D341Med (cell line): ENCODE data around the gene C9orf43.

Experiments used
- DNase-seq: peaks from one replicate; pipeline ENCODE4 v3.0.0; 2012; ENCODE audit warnings: low spot score

The C9orf43 gene

DNA sequence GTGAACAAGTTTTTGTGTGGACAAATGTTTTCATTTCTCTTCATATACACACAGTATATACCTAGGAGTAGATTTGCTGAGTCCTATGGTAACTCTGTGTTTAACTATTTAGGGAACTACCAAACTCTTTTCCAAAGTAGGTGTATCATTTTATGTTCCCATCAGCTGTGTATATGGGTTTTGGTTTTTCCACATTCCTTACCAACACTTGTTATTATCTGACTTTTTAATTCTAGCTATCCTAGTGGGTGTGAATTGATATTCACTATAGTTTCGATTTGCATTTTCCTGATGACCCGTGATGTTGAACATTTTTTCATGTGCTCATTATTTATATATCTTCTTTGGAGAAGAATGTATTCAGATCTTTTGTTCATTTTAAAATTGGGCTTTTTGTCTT, 56.6 kb downstream of the C9orf43 start:
- DNase-seq, result no peak

DNA sequence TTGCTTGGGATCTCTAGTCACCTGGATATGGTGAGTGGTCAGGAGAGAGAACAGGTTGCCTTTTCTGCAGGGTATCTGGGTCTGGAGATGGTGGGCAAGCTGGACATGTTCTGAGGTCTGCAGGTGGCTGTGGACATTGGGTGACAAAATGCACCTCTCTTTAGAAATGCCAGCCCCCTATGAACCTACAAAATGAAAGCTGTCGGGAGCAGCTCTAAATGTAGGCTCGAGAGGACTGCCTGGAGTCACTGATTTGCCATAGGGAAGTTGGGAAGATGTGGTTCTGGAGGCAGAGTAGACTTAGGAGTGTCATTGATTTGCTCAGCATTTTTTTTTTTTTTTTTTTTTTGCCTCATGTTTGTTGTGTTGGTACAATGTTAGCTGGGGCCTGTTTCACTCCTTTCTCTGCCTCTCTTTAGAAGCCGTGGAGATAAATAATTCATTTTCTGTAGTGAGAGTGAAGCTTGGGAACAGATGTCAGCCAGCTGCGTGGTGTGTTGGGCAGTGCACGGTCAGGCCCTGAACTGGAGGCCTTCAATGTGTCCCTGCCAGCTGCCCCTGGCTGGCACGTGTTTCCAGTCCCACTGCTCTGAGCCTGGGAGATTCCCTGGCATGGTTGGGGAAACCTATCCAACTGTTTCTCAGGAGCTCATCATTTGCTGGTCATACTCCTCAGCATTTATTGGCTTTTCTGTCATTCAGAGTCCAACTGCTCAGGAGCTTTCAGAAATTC, 58.3 kb downstream of the C9orf43 start:
- DNase-seq, result no peak

DNA sequence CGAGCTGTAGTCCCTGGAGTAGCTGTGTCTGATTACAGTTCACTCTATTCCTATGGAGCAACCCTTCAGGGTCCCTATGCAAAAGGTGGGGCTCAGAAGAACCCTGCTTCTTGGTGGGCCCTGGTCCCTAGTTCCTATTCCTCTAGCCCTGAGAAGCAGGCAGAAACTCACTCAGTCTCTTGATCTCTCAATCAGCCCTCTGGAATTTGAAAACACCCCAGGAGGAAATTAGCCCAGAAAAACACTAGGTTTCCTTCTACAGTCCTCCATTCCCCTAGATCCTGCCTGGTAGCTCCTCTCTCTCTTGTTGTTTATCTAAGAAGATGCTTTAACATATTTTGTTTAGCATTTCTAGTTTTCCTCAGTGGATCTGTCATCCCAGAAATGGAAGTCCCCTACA, 60.6 kb downstream of the C9orf43 start:
- no peak for DNase-seq

DNA sequence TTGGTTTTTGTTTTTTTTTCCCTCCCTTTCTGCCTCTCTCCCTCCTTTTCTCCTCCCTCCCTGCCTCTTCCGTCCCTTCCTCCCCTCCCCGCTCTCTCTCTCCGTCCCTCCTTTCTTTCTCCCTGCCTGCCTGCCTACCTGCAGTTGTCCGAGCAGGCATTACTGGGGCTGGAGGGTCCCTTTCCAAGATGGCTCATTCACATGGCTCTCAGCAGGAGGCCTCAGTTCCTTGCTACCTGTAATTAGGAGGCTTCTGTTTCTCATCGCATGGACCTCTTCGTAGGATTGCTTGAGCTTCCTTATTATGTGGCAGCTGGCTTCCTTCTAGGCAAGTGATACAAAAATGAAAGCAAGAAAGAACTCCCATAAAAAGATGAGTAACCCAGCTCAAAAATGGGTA, 61.0 kb downstream of the C9orf43 start:
- DNase-seq, result no peak

DNA sequence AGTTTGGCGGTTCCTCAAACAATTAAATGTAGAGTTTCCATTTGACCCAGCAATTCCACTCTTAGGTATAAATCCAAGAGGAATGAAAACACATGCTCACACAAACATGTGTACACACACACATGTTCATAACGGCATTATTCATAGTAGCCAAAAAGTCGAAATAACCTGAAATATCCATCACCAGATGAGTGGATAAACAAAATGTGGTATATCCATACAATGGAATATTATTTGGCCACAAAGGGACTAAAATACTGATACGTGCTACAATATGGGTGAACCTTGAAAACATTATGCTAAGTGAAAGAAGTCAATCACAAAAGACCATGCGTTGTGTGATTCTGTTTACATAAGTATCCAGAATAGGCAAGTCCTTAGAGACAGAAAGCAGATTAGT, 61.7 kb downstream of the C9orf43 start:
- DNase-seq, result no peak

DNA sequence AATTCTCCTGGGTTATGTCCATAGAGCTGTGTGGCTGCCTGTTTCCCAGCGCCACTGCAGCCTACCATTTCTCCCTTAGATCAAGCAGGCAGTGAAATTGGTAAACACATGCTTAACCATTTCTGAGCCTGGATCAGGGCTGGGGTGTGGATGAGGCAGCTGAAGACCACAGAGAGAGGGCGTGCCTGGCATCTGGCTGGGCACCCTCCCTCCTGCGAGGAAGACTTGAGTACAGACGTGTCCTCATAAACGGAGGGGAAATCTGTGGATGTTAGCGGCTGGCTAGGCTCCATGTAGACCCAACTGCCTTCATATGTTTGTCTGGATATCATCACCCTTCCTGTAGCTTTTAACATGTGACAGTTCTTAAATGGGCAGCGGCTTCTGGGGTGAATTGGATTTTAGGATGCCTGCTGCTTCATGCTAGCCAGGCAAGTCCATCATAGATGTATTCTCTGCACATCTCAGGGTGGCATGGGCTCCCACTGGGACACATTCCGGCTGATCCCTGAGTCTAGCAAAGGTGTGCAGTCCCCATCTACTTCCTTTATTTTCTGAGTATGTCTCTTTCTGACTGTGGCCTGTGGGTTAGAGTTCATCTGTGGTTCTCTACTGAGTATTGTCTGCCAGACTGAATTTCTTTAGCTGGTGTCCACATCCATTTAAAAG, 63.9 kb downstream of the C9orf43 start:
- no peak for DNase-seq

DNA sequence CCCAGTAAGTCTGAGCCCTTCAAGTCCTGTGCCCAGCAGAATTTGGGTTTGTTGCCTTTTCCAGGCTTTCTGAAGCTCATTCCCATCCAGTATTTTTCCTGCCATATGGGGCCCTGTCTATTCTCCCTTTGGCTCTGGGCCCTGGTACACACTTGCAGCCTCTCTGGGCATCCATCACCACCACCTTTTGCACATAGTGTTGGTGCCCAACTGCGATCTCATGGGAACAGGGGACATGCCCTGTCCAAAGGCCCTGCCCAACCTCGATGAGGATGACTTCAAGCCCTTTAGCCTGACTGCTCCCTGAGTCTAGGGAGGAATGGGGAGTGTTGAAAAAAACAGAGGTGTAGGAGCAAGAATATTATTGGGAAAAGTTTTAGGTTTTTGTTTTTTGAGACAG, 64.5 kb downstream of the C9orf43 start:
- DNase-seq, result no peak

DNA sequence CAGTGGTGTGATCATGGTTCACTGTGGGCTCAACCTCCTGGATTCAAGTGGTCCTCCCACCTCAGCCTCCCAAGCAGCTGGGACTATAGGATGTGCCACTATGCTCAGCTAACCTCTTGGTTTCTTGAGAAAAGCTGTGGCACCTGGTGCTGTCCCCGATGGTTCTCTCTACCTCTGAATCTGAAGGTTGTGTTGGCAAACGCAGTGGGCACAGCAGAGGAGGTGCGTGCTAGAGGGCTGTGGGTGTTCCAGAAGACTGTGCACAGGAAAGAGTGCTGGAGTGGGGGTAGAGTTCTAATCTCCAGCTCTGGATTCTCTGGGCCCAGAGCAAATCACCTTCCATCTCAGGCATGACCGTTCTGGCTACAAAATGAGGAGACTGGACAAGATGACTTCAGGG, 65.4 kb downstream of the C9orf43 start:
- no peak for DNase-seq

DNA sequence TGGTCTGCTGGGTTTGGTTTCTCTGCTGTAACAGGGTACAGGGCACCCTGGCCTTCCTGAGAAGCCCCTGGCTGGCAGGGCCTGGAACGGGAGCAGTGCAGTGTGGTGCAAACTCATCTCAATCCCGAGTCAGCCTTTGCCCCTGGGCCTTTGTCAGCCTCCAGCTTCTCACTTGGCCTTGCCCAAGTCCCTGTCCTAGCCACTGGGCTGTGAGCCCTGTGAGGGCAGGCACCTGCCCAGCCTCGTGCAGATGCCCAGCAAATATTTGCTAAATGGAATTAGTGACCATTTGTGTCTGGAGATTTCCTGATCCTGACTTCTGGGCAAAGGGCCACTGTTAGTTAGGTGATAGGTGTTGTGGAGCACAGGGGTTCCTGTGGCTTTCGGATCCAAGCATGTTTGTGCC, 66.0 kb downstream of the C9orf43 start:
- DNase-seq, result no peak

DNA sequence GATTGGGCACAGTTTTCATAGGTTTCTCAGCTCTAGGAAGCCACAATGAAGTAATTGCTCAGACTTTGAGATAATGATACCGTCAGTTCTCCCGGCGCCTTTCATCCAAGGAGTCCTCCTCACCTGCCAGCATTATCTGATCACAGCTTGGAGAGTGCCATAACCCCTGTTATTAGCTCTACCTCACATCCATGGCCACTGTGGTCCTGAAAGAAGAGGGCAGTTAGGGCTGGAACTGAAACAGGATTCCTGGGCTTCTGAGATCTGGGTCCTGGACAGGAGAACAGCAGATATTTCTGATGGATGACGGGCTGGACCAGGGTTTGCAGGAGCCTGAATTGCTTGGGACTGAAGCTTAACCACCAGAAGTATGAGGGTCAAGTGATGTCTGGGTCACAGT, 66.5 kb downstream of the C9orf43 start:
- DNase-seq, result no peak

DNA sequence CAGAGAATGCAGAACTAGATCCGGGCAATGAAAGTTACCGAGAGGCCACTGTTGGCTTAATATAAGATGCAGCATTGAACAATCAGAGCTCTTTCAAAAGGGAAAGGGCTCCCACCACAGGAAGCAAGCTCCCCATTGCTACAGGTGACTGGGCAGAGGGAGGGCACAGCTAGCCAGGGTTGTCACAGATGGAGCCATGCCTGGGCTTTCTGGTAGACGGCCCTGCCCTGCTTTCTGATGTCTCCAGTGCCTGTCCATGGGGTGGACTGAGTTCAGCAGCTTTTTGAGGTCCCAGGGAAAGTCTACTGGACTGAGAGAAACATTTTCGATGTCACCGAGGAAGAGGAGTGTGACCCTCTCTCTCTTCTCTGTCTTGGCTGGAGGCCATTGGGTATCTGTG, 67.1 kb downstream of the C9orf43 start:
- no peak for DNase-seq

DNA sequence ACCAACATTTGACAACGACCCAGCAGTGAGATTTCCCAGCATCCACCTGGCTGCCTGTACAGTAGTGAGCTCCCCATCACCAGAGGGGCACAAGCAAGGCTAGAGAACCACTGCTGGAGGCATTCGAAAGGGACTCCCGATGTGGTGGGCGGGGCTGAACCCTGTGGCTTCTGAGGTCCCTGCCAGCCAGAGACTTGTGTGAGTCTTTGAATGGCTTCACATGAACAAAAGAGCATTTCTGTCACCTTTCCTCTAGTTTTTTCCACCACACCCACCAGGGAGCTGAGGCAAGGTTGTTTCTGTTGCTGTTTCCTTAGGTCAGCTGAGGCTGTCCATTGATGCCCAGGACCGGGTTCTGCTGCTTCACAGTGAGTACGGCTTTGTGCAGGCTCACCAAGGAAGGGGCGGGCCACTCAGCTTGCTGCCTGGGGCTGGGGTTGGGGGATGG, 68.7 kb downstream of the C9orf43 start:
- DNase-seq, result no peak
